Measurements from ENCODE around the gene CYP2U1. TPM values are rescaled to one million over a fixed set of nuclear protein-coding genes. Genes with fewer than 3 reads are reported as not detected.
"Not testable (repeated sequence)": the region's sequence is repeated elsewhere in the genome, so short reads cannot be mapped to it uniquely, and the experiment has no call there.

Gene CYP2U1
- total RNA-seq, 1 donor from 2014 or later: 4.4 TPM

- no peak for TF ChIP-seq CTCF (IDR thresholded peaks at IDR 0.05; ENCODE audit: partially characterized antibody, unreplicated experiment)
- Mint-ChIP-seq H3K4me1 (ENCODE audit: low read depth, unreplicated experiment) (no peaks in the 10 kb centered on the region), H3K27ac (ENCODE audit: unreplicated experiment) (no peak overlapping the region), H3K27me3 (ENCODE audit: unreplicated experiment) (no peaks in the 10 kb centered on the region), H3K4me3 (ENCODE audit: unreplicated experiment) (no peak overlapping the region), H3K9me3 (ENCODE audit: unreplicated experiment) (no peaks in the 10 kb centered on the region), H3K36me3 (ENCODE audit: unreplicated experiment) (no peaks in the 10 kb centered on the region)
- no peak for DNase-seq
Observed at GRCh38 chr4:107900067-107900466, 31.3 kb upstream of the CYP2U1 start.

- no peaks in the 10 kb centered on the region for H3K27me3 Mint-ChIP-seq (ENCODE audit: unreplicated experiment)
- DNase-seq: no peak
- no peak overlapping the region for H3K27ac Mint-ChIP-seq (ENCODE audit: unreplicated experiment)
- H3K4me1 Mint-ChIP-seq (ENCODE audit: low read depth, unreplicated experiment): no peaks in the 10 kb centered on the region
- H3K4me3 Mint-ChIP-seq (ENCODE audit: unreplicated experiment): no peak overlapping the region
- no peaks in the 10 kb centered on the region for H3K36me3 Mint-ChIP-seq (ENCODE audit: unreplicated experiment)
- TF ChIP-seq CTCF (IDR thresholded peaks at IDR 0.05; ENCODE audit: partially characterized antibody, unreplicated experiment): no peak
- H3K9me3 Mint-ChIP-seq (ENCODE audit: unreplicated experiment): no peaks in the 10 kb centered on the region
Observed at GRCh38 chr4:107900508-107900907, 30.8 kb upstream of the CYP2U1 start.

DNA sequence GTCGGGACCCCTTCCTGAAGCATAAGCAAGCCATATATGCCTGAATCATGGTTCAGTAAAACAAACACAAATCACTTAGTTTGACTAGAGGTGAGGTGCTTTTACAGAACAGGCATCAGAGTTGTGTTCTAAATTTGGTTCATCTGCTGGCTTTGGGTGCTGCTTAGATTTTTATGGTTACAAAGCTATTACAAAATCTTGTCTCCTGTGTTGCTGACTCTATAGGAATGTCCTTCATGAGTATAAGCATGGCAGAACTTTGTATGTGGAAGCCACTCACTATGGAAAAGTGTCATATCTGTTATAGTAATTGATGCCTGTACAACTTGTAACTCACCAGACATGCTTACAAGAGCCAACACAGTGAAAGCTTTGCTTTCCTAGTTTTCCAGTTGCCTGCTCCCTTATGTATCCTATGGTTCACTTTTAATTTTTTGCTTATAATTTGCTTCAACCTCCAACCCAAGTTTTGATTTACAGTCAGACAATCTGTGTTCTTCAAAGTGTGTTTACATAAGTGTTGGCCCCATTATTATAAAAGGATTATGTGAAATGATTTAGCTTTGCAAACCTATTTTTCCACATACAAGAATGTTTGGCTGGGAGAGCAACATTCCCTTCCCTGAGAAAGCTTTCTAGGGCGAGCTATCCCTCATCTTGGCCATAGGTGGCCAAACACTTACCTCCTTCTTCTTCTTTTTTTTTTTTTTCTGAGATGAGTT, 30.0 kb upstream of the CYP2U1 start:
- Mint-ChIP-seq H3K27ac (ENCODE audit: unreplicated experiment) (no peak overlapping the region), H3K4me1 (ENCODE audit: low read depth, unreplicated experiment) (no peaks in the 10 kb centered on the region), H3K9me3 (ENCODE audit: unreplicated experiment) (no peaks in the 10 kb centered on the region), H3K36me3 (ENCODE audit: unreplicated experiment) (no peaks in the 10 kb centered on the region), H3K27me3 (ENCODE audit: unreplicated experiment) (no peaks in the 10 kb centered on the region), H3K4me3 (ENCODE audit: unreplicated experiment) (no peak overlapping the region)
- DNase-seq: no peak
- no peak for TF ChIP-seq CTCF (IDR thresholded peaks at IDR 0.05; ENCODE audit: partially characterized antibody, unreplicated experiment)

GRCh38 chr4:107902715-107903114, 28.6 kb upstream of the CYP2U1 start:
- H3K9me3 Mint-ChIP-seq (ENCODE audit: unreplicated experiment): no peaks in the 10 kb centered on the region
- no peak overlapping the region for H3K4me3 Mint-ChIP-seq (ENCODE audit: unreplicated experiment)
- no peak overlapping the region for H3K27ac Mint-ChIP-seq (ENCODE audit: unreplicated experiment)
- no peaks in the 10 kb centered on the region for H3K36me3 Mint-ChIP-seq (ENCODE audit: unreplicated experiment)
- no peak for DNase-seq
- TF ChIP-seq CTCF (IDR thresholded peaks at IDR 0.05; ENCODE audit: partially characterized antibody, unreplicated experiment): no peak
- no peaks in the 10 kb centered on the region for H3K27me3 Mint-ChIP-seq (ENCODE audit: unreplicated experiment)
- no peaks in the 10 kb centered on the region for H3K4me1 Mint-ChIP-seq (ENCODE audit: low read depth, unreplicated experiment)

GRCh38 chr4:107905082-107905481, 26.3 kb upstream of the CYP2U1 start:
- H3K9me3 Mint-ChIP-seq (ENCODE audit: unreplicated experiment); H3K27me3 Mint-ChIP-seq (ENCODE audit: unreplicated experiment); H3K27ac Mint-ChIP-seq (ENCODE audit: unreplicated experiment); H3K4me1 Mint-ChIP-seq (ENCODE audit: low read depth, unreplicated experiment); DNase-seq; H3K36me3 Mint-ChIP-seq (ENCODE audit: unreplicated experiment); H3K4me3 Mint-ChIP-seq (ENCODE audit: unreplicated experiment): not testable (repeated sequence)
